OCI-LY7 (cell line): ENCODE results near the gene SEPSECS. TPM values are rescaled to one million over a fixed set of nuclear protein-coding genes. Genes with fewer than 3 reads are reported as not detected.

ENCODE experiments used
- BruUV-seq: library from RNA; stranded (reverse); fragments of 400-500 nt; replicated peaks from 2 replicates; lab custom pipeline; 2021; lab: Mats Ljungman, UMichigan
- CTCF ChIA-PET: fragments of 300-600 bp; sonication (Branson Sonifier 250); formaldehyde crosslinking; loops from one replicate; lab custom pipeline; 2022; ENCODE audit warnings: antibody characterized with exemption; ENCODE audit not compliant: unreplicated experiment; lab: Charles Lee
- POLR2A ChIA-PET: fragments of 300-600 bp; sonication (Branson Sonifier 250); formaldehyde crosslinking; loops from one replicate; lab custom pipeline; 2022; ENCODE audit warnings: antibody characterized with exemption; lab: Charles Lee
- DNase-seq: peaks from one replicate; pipeline ENCODE4 v3.0.0-alpha.2; 2015; ENCODE audit warnings: low spot score
- H2AFZ ChIP-seq: fragments of 200-600 bp; sonication (generic), shearing (Covaris generic); 2 replicates; pipeline ENCODE4 v1.6.1; 2014; ENCODE audit warnings: mild to moderate bottlenecking, antibody characterized with exemption, low read length, moderate library complexity
- H3K27ac ChIP-seq: fragments of 200-600 bp; sonication (generic); 2 replicates; pipeline ENCODE4 v1.5.1; 2014; ENCODE audit warnings: mixed run types, low read depth, mild to moderate bottlenecking, moderate library complexity, low read length, inconsistent platforms; ENCODE audit not compliant: poor library complexity, severe bottlenecking
- H3K36me3 ChIP-seq: fragments of 200-600 bp; sonication (generic); 2 replicates; pipeline ENCODE4 v1.6.1; 2014; ENCODE audit warnings: mild to moderate bottlenecking, antibody characterized with exemption, low read length, moderate library complexity, mixed read lengths; ENCODE audit not compliant: insufficient read depth
- H3K4me1 ChIP-seq: fragments of 200-600 bp; sonication (generic); 2 replicates; pipeline ENCODE4 v1.5.1; 2014; ENCODE audit warnings: mild to moderate bottlenecking, low read length; ENCODE audit not compliant: insufficient read depth, poor library complexity, severe bottlenecking
- H3K4me2 ChIP-seq: fragments of 200-600 bp; sonication (generic); 2 replicates; pipeline ENCODE4 v1.6.1; 2014; ENCODE audit warnings: mild to moderate bottlenecking, low read length
- H3K4me3 ChIP-seq: fragments of 200-600 bp; sonication (generic); 2 replicates; pipeline ENCODE4 v1.5.1; 2014; ENCODE audit warnings: mild to moderate bottlenecking, low read depth, low read length; ENCODE audit not compliant: poor library complexity, severe bottlenecking
- H3K79me2 ChIP-seq: fragments of 200-600 bp; sonication (generic); 2 replicates; pipeline ENCODE4 v1.6.1; 2016; ENCODE audit warnings: low read depth, mild to moderate bottlenecking, low read length, moderate library complexity, mixed read lengths; ENCODE audit not compliant: insufficient read depth
- H3K9me2 ChIP-seq: fragments of 200-600 bp; sonication (generic); 2 replicates; pipeline ENCODE4 v1.6.1; 2016; ENCODE audit warnings: mild to moderate bottlenecking, low read length, mixed read lengths; ENCODE audit not compliant: insufficient read depth
- H3K9me3 ChIP-seq: fragments of 200-600 bp; sonication (generic); 2 replicates; pipeline ENCODE4 v1.6.1; 2014; ENCODE audit warnings: mild to moderate bottlenecking, mixed run types, low read length, mixed read lengths
- H4K20me1 ChIP-seq: fragments of 200-600 bp; sonication (generic); 2 replicates; pipeline ENCODE4 v1.6.1; 2014; ENCODE audit warnings: mild to moderate bottlenecking, antibody characterized with exemption, low read length, moderate library complexity, mixed read lengths; ENCODE audit not compliant: insufficient read depth
- CTCF ChIP-seq: fragments of 200-600 bp; sonication (generic); conservative IDR thresholded peaks from 2 replicates; pipeline ENCODE4 v1.5.1; 2014; ENCODE audit warnings: mild to moderate bottlenecking, antibody characterized with exemption, low read length, moderate library complexity, mixed read lengths
- EZH2phosphoT487 ChIP-seq: fragments of 200-600 bp; sonication (generic); IDR thresholded peaks from 2 replicates; pipeline ENCODE4 v1.6.1; 2018; ENCODE audit warnings: low read depth, borderline replicate concordance, mild to moderate bottlenecking, mixed run types, antibody characterized with exemption, low read length, moderate library complexity, mixed read lengths
- intact Hi-C: fragments of 100-400 bp; cut with micrococcal nuclease; formaldehyde crosslinking; loops from one replicate; pipeline ENCODE4 v1.10.0; 2022; ENCODE audit not compliant: unreplicated experiment
- total RNA-seq, 2 experiments: library from RNA; depleted of rRNA in 1 of 2; stranded (reverse); fragments of >200 nt in 1 of 2; shearing (Covaris generic) in 1 of 2; gene quantifications; 2 replicates each; pipeline ENCODE4 v1.2.3, GENCODE V29; 2014 to 2022

SEPSECS gene
- total RNA-seq, 2 experiments from 2014 or later, result 5.0 to 13.0 TPM

GRCh38 chr4:25100021-25100555 is 60.2 kb downstream of the SEPSECS start:
- CTCF ChIA-PET, result no interaction called here

GRCh38 chr4:25098964-25099891 is 61.0 kb downstream of the SEPSECS start:
- Histone ChIP-seq H3K79me2 (no peaks in the 10 kb centered on the region), H4K20me1 (no peaks in the 10 kb centered on the region), H3K4me3 (no peak overlapping the region), H3K9me2 (no peaks in the 10 kb centered on the region), H3K4me1 (no peaks in the 10 kb centered on the region), H3K36me3 (no peaks in the 10 kb centered on the region), H2AFZ (no peak overlapping the region), H3K27ac (no peak overlapping the region), H3K4me2 (no peak overlapping the region), H3K9me3 (no peaks in the 10 kb centered on the region)
- no peak for TF ChIP-seq EZH2phosphoT487
- no peak for TF ChIP-seq CTCF
- no TSS peak for BruUV-seq
- POLR2A ChIA-PET, result interaction anchor here (0.7 kb wide), 1 partner anchor 11 kb away, joined by 3 read pairs; no protein-coding TSS in a partner anchor
- intact Hi-C loops, result no loop called here
- CTCF ChIA-PET, result no interaction called here
- DNase-seq, result no peak

More at GRCh38 chr4:25100021-25100555, 60.2 kb downstream of the SEPSECS start:
- Histone ChIP-seq H3K4me1 (no peaks in the 10 kb centered on the region), H3K27ac (no peak overlapping the region), H3K36me3 (no peaks in the 10 kb centered on the region), H2AFZ (no peak overlapping the region), H3K4me3 (no peak overlapping the region), H3K4me2 (no peak overlapping the region), H3K79me2 (no peaks in the 10 kb centered on the region), H4K20me1 (no peaks in the 10 kb centered on the region), H3K9me2 (no peaks in the 10 kb centered on the region), H3K9me3 (no peaks in the 10 kb centered on the region)
- TF ChIP-seq EZH2phosphoT487 (no peak), CTCF (no peak)
- POLR2A ChIA-PET, result interaction anchor here (0.7 kb wide), 1 partner anchor 11 kb away, joined by 3 read pairs; no protein-coding TSS in a partner anchor
- DNase-seq, result no peak
- intact Hi-C loops, result no loop called here
- BruUV-seq, result no TSS peak
